HG03565 (cell line): Measurements from ENCODE around the gene KCNMB1.
A peak's percentile ranks its signal among the peaks of the same experiment; 100 is the strongest.

ENCODE experiments used
- ATAC-seq: cut with Tn5 transposase; IDR thresholded peaks from one replicate; pipeline ENCODE4 v1.9.1; 2021; ENCODE audit warnings: mild to moderate bottlenecking, moderate library complexity; ENCODE audit not compliant: unreplicated experiment

KCNMB1 gene, protein sequence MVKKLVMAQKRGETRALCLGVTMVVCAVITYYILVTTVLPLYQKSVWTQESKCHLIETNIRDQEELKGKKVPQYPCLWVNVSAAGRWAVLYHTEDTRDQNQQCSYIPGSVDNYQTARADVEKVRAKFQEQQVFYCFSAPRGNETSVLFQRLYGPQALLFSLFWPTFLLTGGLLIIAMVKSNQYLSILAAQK

DNA sequence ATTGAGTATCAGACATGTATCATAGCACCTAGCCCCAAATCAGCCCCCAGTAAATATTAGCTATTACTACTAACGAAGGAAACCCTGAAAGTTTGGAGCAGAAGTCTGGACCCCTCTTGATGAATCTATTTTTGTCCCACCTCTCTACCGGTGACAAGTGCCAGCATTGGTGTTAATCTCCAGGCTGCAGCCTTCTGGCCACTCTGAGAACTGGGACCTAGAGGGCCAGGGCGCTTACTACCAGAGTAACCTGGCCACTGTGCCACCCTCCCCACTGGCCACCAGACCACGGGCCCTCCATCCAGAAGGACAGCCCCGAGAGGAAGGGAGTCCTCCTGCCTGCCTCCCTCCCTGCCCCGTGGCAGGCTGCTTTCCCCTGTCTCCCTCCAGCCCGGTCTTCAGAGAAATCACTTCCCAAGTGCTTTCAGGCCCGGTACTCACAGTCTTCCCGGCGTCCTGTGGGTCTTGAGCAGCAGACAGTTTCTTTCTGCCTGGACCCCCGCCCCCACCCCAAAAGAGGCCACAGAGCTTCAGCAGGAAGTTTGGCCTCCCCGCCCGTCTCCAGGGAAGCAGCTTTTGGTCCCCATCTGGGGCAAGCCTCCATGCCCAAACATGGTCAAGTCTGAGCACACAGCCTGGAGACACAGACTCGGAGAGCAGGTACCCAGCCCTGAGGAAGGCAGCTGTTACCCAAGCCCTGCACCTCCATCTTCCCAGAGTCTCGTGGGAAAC is at the start of gene KCNMB1:
TSS of gene KCNMB1 (minus strand) at position 550 of the 732 bp plus-strand sequence. CDS start 3,920 bp downstream, outside the sequence.
- no peak for ATAC-seq

DNA sequence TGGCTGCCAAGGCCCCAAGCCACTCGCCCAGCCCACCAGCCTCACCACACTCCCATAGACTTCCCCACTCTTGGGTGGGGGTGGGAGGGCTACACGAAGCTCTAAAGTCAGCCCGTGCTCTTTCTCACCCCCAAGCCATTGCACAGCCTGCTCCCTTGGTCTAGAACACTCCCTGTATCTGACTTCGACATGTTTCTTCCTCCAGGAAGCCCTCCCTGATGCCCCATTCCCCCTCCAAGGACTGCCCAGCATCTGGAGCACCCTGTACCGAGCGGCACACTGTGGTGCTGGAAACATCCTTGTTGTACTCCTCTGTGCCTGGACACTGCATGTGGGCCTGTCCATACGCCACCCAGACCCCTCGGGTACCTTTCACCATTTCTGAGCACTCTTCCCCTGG is 49.4 kb upstream of the KCNMB1 start:
- ATAC-seq = no peak

DNA sequence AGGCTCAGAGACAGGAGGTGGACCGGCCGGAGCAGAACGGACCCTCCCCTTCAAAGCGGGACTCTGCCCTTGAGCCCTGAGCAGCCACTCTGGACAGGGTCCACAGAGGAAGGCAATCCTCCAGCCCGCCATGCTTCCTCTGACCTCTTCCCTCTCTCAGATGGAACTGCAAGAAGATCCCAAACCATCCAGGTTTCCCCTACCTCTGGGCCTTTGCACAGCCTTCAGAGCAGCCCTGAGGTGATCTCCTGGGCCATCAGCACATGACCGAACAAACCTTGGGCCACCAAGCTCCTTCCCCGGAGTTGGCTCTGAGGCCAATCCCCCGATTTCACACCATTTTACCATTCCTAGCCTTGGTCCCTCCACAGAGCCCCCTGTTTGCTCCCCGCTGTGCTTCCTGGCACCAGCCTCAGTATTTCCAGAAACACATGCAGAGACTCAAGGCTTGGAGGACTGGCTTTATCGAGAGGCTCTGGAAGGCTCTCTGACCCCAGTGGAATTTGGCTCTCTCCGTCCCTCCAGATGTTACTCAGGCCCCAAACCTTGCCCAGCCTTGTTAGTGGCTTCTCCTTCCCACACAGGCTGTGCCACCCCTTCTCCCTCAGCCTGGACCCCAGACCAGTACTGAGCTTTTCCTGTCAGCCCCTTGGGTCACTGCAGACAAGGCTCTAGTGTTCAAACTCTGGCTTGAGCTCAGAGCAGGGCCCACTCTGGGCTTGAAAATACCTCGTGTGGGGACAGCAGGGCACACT is 48.6 kb upstream of the KCNMB1 start:
- ATAC-seq = no peak

DNA sequence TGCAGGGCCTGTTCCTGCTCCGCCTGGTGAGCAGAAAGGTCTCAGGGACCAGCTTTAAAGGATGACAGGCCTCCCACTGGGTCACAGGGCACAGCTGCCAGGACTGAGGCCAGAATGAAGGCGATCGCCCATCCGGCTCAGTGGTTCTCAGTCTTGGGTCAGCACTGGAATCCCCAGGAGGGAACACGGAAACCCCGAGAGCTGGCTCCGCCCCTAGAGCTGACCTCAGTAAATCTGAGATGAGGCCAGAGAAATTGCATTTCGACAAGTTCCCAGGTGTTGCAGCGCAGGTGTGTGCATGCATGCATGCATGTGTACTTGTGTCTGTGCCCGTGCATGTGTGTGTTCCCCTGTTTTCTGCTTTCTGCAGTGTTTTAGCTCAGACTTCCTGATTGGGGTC is 47.2 kb upstream of the KCNMB1 start:
- no peak for ATAC-seq

DNA sequence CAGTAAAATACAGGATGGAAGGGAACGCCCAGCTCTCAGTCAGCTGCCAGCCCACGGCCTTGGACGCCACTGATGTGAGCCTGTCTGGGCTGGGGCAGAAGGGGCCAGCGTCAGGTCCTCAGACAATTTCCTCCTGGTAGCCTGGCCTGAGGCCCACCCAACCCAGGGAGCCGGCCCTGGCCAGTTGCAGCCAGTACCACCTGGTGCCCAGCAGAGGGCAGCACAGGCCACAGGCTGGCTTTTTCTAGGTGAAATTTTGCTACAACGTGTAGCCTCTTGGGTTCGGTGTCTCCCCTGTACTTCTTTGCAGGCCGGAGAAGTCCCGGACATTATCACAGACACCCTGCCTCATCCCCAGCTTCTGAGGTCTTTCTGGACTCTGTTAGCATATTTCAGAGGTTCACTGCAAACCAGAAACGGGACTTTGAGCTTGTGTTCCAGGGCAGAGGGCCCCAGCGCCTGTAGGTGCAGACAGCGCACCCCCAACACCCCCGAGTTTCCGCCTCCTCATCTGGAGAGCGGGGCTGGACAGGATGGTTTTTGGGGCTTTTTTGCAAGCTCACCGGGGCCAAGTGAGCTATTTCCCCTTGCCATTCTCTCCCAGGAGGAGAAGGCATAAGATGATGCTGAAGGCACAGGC is 45.9 kb upstream of the KCNMB1 start:
- peak; percentile 85 for ATAC-seq

DNA sequence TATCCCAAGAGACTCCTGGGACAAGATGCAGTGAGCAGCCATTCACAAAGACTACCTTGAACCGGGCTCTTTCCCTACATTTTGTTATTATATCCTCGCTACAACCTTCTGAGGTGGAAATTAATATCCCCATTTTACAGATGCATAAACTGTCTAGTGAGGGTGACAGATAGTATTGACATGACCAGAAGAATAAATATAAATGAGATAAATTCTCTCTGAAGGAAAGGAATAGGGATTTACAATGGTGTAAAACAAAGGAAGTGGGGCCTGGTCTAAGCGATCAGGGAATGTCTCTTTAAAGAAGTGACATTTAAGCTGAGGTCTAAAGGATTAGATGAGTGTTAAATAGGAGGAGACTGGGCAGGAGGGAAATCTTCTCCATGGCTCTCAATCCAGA is 43.5 kb upstream of the KCNMB1 start:
- ATAC-seq = no peak

DNA sequence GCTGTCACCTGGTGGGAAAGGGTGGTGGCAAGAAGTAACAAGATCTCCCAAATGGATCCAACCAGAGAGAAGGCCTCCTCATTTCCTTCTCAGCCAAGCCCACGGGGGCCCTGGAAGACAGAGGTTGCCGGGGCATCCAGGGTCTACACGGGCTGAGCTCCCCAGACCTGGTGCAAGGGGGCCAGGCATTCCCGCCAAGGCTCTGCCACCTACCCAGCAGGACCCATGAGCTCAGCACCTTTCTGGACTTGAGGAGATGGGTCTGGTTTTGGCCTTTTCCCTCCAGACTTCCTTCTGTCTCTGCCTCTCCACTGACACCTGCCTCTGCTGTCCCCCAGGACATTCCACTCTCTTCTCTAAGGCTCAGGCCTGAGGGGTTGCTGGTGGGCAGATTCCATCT is 42.4 kb upstream of the KCNMB1 start:
- ATAC-seq = no peak

DNA sequence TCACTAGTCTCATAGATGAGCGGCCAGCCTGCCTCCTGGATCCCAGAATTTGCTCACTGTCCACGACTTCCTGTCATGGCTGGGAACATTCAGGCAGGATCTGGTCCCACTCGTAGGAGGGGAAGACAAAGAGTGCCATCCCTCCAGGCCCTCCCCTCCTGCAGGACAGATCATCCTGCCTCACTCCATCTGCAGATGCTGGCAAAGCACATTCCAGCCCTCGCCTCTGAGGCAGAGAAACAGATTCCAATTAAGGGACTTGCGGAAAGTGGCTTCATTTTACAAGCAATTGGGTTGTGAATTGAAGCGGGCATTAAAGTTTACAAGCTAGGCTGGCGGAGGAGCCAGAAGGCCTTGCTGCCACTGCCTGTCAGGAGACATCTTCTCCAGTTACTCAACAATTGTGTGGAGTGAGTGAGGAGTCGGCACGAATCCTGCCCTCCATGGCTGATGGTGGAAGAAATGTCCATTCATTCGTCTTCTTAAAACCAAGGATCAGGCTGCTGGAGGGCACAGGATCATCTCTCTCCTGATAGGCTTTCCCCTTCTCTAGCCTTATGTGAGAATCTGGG is 41.8 kb upstream of the KCNMB1 start:
- ATAC-seq = no peak

DNA sequence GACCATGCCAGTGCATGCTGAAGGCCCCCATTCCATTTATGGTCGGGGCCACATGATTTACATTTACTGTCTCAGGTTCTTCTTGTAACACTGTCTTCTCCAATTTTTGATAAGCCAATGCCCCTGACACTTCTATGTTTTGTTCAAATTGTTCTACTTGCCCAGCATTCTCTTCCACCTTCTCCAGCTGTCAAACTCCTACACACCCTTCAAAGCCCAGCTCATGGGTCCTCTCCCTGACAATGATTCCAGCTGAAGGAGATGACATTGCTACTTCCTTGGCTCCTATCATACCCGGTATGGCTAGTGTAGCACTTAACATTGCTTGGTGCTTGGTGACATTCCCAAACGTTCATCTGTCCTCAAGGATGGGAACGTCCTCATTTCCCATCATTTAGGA is 41.1 kb upstream of the KCNMB1 start:
- no peak for ATAC-seq

DNA sequence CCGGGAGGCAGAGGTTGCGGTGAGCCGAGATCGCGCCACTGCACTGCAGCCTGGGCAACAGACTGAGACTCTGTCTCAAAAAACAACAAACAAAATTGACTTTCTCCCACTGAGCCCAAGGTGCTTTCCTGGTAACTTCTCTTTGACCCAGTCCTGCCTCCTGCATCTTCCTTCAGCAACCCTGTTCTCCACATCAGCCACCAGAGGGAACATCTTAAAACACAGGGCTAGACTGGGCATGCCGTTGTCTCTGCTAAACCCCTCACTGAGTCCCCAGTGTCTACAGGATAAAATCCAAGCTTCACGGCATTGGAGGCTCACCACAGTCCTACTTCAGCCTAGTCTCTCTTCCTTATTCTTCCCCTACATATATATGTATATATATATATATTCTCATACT is 39.8 kb upstream of the KCNMB1 start:
- no peak for ATAC-seq

DNA sequence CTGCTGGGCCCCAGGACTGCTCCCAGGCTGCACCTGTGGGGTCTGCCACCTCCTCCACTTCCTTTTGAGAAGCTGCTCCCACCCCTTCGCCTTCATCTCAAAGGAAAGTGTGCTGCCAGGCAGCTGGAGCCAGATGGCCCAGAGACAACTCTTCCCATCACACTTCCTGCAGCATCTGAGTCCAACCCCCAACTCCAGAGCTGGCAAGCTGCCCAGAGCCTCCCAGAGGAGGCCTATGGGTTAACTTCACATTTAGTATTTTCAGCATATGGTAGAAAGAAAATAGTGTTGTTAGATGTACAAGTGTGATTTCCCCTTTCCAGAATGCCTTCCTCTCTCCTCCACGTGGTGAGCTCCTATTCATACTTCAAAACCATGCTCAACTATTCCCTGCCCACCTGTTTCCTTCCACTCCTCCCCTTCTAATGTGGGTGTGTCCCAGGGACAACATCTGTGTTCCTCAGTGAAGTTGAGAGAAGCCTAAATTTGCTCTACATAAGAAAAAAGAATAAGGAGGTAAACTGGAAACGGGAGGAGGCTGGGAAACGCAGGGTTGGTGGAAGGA is 38.6 kb upstream of the KCNMB1 start:
- ATAC-seq = no peak

DNA sequence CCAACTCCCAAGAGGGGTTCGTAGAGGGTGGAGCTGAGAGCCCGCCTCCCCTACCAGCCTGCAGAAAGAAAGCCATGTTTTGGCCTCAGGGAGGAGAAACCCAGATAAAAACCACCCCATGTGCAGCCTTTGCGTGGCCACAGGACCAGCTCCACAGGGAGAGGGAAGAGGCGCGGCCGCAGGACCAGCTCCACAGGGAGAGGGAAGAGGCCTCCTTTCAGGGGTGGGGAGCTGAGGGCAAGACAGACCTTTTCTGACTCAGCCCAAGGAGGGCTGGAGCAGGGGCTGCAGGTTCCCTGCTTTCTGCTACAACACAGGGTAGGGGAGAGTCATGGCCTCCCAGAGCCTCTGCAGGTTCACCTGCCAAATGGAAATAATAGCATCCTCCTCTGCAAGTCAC is 37.6 kb upstream of the KCNMB1 start:
- no peak for ATAC-seq

DNA sequence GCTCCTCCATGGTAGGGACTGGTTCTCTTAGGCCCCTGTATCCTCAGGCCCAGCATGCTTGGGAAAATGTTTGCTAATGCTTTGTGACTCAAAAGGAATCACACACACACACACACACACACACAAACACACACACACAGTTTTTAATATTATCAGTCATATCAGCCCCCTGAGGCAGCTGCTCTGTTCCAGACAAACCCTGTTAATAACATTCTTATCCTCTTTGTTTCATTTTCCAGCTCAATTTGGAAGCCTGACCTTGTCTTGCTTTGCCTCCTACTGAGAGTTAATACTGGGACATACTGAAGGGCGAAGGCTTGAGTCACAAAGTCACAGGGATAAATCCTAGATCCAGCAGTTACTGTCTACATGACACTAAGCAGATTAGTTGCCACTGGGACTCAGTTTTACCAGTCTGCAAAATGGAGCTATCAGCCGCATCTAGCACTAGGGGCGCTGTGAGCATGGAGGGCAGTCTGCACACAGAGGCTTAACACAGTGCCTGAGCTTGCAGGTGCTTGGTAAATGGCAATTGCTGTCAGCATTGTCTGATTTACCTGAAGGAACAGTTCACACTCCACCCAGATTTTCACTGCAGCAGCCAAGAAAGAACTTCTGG is 37.1 kb upstream of the KCNMB1 start:
- ATAC-seq = peak; percentile 61

DNA sequence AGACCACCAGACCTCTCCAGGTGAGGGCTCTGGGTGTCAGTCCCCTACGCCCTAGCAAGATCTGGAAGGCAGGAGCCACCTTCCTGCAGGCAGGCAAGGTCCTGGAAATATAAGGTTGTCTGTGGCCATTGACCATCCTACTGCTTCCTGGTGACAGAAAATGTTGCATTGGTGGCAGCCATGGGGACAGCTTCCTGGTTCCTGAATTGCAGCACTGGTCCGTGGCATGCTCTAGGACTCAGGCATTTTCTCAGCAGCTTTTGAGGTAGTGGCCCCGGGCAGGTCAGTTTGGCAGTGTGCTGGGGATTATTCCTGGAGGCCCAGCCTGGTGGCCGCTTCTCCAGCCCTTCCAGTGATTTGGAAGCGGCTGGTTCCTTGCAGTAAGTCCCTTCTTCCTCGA is 36.6 kb upstream of the KCNMB1 start:
- ATAC-seq = no peak

DNA sequence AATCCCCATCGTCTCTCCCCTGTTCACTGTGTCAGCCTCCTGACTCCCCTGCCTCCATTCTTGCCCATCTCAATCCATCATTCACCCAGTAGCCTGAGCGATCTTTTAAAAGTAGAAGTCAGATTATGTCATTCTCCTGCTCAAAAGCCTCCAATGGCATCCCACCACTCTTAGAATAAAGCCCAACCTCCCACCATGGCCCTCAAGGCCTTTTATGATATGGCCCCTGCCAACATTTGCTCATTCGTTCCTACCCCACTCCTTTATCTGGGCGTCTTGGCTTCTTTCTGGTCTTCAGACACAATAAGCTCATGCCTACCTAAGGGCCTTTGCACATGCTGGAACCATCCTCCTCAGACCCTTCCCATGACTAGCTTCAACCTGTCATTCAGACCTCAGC is 35.5 kb upstream of the KCNMB1 start:
- ATAC-seq = no peak

DNA sequence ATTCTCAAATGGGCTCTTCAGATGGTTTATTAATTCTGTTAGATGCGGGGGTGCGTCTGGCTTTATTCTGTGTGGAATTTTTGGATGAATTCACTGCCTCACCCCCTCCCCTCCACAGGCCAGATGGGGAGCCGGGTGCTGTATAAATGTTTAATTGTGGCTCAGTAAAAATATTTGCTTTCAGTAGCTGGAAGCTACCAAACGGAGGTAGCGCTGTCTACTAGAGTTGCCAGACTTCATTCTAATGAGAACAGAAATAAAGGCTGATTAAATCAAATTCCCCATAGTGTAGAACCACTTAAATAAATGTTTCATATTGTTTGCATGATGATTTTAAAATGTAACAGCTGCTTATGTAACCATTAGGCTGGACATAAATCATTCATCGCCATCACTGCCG is 34.5 kb upstream of the KCNMB1 start:
- ATAC-seq = no peak

DNA sequence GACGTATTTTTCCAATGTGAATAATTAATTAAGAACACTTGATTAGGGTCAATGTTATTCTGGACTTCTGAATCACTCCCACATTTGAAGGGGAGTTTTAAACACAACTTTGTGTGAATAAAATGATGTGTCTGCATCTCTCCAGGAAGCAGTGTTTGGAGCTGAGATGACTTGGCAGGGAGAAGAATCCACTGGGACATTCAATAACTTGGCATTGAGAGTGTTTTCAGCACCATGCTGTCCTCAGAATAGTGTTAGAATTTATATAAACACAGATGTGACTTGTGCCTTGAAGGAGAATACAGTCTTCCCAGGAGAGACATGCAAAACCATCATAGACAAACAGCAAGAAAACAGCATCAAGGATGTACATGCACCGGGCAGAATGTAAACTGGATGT is 32.7 kb upstream of the KCNMB1 start:
- no peak for ATAC-seq

DNA sequence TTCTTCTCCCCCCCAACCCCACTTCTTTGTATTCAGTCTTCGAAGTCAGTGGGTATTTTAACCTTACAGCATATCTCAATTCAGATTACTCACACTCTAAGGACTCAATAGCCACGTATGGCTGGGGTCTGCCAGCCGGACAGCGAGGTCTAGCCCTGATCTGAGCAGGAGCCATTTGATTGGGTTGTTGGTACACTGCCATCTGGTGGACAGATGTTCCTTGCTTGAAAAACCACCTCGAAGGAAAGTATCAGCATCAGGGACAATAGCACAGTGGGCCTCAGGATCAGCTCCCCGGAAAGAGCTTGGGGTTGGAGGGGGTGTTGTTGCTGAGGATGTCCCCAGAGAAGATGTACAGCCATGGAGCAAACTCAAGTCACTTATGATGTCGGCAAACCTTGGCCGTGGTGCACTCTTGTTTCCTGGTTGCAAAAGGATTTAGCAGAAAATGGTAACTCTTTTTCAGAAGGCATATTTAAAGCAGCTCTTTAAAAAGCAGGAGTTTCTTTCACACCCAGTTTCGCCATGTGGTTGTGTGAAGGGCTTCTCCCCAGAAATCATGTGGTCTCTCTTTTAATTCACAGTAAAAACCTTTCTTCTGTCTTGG is 31.7 kb upstream of the KCNMB1 start:
- no peak for ATAC-seq

DNA sequence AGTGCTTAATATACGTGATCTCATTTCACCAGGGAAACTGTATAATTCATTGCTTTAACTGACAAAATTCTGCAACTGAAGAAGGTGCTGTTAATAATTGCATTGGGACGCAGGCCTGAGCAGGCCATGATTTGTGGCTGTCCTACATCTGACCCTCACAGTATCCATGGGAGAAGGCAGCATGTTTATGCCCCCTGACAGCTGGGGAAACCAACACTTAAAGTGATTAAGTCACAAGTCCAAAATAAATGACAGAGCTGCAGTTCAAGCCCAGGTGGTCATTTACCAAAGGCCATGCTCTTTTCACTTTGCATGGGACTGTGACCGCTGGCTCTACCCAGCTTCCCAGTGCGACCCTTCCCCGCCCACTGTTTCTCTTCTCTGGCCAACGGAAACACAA is 30.5 kb upstream of the KCNMB1 start:
- no peak for ATAC-seq

DNA sequence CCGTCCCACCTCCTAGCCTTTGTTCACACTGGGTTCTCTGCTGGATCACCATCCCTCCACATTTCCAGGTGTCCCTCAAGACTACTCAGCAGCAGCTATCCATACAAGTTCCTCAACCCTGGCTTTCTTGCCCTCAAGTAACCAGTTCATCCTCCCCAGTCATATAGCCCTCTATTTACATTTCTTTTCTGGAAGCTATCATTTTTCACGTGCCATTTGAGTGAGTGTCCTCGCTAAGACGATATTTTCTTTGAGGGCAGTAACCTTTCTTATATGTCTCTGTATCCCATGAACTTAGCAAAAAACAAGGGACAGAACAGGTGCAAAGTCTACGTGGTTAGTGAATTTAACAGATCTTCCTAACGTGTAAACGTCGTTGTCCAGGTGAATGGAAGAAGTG is 29.6 kb upstream of the KCNMB1 start:
- ATAC-seq = no peak
